ENCODE results near the gene NEDD4L.

Gene NEDD4L

DNA sequence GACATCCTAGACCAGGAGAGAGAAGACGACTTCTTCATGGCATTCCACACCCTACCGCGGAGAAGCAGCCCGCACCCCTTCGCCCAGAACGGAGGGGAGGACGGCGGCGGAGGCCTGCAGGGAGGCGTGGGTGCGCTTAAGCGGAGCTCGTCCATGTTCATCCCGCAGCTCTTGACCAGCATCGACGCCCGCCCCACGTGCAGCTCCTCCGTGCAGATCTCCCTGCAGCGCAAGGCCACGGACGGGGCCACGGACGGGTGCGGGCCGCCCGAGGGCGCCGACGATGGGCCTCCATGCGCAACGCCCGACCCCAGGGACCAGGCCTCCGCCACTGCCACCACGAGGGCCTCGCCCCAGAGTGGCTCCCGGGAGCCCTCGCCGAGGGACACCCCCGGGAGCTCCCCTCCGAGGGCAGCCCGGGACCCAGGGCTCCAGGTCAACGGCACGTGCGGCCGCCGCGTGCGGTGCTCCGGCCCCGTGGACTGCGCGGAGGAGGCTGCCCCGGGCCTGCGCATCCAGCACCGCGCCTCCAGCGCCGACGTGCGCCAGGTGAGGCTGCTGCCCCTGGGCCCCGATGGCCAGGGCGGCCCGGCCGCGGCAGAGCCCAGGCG, 211.8 kb downstream of the NEDD4L start:
- DNase-seq (ENCODE audit: low spot score), result no peak
- TF ChIP-seq, protein P1, sequence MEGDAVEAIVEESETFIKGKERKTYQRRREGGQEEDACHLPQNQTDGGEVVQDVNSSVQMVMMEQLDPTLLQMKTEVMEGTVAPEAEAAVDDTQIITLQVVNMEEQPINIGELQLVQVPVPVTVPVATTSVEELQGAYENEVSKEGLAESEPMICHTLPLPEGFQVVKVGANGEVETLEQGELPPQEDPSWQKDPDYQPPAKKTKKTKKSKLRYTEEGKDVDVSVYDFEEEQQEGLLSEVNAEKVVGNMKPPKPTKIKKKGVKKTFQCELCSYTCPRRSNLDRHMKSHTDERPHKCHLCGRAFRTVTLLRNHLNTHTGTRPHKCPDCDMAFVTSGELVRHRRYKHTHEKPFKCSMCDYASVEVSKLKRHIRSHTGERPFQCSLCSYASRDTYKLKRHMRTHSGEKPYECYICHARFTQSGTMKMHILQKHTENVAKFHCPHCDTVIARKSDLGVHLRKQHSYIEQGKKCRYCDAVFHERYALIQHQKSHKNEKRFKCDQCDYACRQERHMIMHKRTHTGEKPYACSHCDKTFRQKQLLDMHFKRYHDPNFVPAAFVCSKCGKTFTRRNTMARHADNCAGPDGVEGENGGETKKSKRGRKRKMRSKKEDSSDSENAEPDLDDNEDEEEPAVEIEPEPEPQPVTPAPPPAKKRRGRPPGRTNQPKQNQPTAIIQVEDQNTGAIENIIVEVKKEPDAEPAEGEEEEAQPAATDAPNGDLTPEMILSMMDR (IDR thresholded peaks at IDR 0.05; ENCODE audit: extremely low read depth, missing control alignments), result no peak

DNA sequence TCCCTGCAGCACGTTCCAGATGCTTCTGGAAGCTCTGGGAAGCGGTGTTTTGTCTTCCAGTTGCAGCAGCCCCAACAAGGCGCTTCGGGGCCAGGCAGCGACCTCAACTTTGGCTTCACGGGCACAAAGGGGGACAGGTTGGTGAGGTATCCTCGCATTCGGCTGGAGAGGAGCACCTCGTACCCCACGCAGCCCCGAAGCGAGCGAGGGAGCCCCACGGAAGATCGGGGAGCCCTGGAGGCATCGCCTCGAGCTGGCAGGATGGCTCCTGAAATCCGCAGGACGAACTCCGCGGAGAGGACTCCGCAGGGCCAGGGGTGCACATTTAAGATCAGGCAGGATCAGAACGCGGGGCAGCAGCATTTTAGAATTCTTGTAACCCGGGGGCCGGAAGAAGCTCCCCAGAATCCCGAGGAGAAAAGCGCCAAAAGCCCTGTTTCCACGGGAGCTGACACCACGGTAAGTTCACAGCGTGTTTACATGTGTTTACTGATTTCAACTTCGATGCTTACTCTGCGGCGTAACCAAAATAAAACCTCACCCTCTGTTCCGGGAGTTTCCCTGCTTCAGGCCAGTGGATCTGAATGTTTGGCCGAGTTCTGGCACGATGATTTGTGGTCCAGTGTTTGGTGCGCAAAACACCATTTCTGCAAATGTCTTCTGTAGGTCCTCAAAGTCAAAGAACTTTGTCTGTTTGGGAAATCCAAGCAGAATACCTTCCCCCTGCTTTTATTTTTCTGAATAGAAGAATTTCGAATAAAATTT, 212.5 kb downstream of the NEDD4L start:
- TF ChIP-seq, protein P1 (IDR thresholded peaks at IDR 0.05; ENCODE audit: extremely low read depth, missing control alignments), result no peak
- no peak for DNase-seq (ENCODE audit: low spot score)

DNA sequence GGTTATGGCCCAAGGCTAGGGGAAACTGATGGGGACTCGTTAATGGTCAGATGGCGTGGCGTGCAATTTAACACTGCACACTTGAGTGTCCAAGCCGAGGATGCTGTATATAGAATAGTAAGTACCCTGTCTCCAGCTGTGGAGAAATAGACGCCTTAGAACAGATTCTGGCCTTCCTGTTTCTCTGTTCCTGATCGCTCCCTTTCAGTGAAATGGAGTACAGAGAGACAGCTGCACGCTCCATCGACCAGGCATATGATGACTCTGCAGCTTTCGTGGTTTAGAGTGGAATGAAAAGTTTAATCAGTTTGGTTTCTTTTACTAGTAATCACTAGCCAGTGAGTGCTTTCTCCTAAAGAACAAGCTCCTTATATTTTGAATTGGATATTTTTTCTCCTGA, 213.4 kb downstream of the NEDD4L start:
- DNase-seq (ENCODE audit: low spot score), result peak; percentile 66
- TF ChIP-seq, protein P1 (IDR thresholded peaks at IDR 0.05; ENCODE audit: extremely low read depth, missing control alignments), result no peak

DNA sequence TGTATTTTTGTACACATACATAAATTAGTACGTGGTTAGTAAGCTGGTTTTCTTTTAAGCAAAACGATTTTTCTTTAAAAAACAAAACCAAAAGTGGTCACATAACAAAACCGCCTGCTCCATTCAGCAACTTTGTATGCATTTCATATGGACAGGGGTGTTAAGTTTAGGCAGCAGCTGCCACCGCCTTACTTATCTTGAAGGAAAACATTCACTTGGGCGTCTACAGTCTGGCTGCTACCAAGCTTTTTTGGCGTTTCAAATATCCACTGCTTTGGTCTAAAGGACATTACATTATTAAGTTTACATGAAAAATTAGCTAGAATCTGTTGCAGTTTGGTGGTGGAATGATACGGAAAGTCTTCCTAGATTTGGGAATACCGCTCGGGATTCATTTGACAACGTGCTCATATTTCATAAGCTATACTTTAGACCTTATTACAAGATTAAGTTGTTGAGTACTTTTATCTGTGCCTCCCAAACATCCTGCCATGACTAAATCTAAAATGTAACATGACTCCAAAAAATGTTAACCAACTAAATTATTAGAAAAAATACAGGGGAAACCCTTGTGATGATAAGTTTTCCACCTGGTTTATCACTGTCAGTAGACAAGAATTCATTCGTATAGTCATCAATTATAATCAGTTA, 214.8 kb downstream of the NEDD4L start:
- TF ChIP-seq, protein P1 (IDR thresholded peaks at IDR 0.05; ENCODE audit: extremely low read depth, missing control alignments), result no peak
- DNase-seq (ENCODE audit: low spot score), result no peak

DNA sequence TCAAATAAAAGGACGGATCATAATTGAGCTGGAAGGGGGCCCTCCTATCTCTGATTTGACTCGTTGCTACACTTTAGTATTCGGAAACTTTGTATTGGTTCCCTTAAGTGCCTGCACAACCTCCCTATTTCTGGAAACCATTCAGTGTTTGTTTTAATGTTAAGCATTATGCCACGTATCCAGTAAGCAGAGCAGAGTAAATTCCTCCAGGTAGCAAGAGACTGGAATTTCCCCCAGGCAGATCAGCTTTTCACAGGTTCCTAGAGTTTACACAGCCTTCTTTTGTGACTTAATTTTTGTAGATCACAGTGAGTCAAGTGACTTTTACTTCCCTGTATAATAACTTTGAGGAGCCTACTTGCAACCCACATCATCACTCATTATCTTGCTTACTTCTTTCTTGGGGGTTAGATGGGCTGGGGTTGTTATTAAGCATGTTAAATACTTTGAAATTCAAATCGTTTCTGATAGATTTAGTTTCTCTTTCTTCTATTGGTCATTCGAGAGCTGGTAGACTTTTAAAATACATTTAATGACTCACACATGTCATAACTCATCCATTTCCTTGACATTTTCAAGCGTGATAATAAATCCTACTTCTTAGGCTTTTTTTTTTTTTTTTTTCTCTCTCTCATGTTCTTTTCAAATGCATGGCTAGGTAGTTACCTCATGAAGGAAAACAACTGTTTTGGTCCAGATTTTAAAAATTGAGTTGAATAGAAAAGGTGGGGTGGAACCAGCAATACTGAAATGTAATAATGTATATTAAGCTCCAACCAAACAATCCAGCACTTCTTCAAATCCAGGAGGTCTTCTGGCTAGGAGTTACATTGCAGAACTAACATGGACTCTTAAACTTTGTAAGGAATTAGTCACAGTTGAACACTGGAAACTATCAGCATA, 219.3 kb downstream of the NEDD4L start:
- DNase-seq (ENCODE audit: low spot score), result peak; percentile 38
- TF ChIP-seq, protein P1 (IDR thresholded peaks at IDR 0.05; ENCODE audit: extremely low read depth, missing control alignments), result no peak

DNA sequence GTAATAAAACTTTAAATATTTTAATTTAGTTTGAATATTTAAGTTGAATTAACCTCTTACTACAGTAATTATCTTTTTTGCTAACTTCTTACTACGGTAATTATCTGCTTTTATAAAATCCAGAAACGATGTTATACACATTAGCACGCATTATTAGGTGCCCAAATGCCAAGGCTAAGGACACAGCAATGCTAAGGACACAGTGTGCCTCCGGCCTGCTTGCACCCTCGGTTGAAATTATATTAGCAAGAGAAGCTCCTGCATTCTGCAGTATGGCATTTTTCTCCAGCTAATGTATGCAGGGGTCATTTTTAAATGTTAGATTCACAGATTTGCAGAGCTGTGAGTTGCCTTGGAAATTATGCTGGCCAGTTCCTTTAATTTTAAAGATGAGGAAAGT, 220.0 kb downstream of the NEDD4L start:
- DNase-seq (ENCODE audit: low spot score), result no peak
- TF ChIP-seq, protein P1 (IDR thresholded peaks at IDR 0.05; ENCODE audit: extremely low read depth, missing control alignments), result no peak

All from GM20000 (cell line).